Stromal cell of bone marrow (primary cell): ENCODE measurements around the gene FAM110C.
"Not testable (repeated sequence)": the region's sequence is repeated elsewhere in the genome, so short reads cannot be mapped to it uniquely, and the experiment has no call there.

Experiments
- DNase-seq: peaks from one replicate; pipeline ENCODE4 v3.0.0-alpha.2; 2012; ENCODE audit warnings: low read depth

Gene FAM110C

DNA sequence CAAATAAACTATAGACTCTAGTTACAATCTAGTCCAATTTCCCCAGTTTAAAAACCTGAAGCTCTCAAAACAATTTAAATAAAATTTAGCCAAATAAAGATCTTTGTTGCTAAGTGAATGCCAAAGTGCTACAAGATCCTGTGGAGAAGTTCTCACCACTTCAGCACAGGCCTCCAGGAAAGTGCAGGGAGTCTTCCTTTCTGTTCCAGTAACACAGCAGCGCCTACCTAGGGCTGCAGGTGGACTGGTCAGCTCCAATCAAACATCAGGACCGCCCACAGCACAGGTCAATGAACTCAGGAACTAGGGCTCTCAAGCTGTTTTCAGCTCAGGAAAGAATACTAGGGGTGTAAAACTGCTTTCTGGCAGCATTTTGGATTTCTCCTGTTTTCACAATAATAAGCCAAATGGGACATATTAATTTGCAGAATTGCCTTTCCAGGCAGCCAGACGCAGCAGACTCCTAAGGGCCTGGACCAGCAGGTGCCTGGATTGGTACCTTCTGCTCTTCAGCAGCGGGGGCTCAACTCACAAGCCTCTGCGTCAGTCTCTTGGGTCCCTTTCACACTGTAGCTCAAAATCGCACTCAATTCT, 1.5 kb downstream of the FAM110C start:
- no peak for DNase-seq

DNA sequence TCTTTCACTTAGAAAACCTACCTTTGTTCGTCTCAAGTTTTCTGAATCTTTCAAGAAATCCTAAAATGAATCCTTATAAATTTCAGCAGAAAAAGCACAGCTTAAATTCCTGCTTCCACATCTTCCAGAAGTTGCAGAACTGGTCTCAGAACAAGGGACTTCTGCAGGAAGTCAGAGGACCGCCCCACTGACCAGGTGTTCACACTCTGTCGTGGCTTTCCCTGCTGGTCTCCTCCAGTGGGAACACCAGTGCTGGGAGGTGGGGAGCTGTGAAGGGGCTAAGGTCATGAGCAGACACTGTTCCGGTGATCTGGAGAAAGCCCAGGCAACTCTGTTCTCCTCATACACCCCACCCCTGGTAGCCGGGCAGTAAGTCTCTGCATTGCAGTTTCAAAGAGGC, 3.5 kb downstream of the FAM110C start:
- no peak for DNase-seq

GRCh38 chr2:40465-40864, 5.8 kb downstream of the FAM110C start:
- DNase-seq = no peak

GRCh38 chr2:38155-38554, 8.2 kb downstream of the FAM110C start:
- DNase-seq = no peak

DNA sequence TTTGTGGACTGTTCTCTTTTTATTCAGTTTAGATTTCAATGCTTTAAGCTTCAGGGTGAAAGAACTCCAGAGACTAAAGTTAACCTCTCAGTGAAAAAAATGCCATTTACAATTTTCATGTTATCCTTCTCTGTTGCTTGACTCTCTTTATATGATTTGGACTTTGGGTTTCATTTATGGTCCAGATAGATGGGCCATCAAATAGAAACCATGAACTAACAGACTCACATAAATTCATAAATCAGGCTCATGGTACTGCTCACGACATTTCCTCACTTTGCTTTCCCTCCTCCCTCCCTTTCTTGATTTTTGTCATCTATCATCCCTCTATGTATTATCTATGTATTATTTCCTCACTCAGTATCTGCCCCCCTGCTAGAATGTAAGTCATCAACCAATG, 10.0 kb downstream of the FAM110C start:
- DNase-seq = no peak

- DNase-seq = no peak
These were observed 10.5 kb downstream of the FAM110C start for GRCh38 chr2:35852-36251.

GRCh38 chr2:33620-34019, 12.7 kb downstream of the FAM110C start:
- no peak for DNase-seq

DNA sequence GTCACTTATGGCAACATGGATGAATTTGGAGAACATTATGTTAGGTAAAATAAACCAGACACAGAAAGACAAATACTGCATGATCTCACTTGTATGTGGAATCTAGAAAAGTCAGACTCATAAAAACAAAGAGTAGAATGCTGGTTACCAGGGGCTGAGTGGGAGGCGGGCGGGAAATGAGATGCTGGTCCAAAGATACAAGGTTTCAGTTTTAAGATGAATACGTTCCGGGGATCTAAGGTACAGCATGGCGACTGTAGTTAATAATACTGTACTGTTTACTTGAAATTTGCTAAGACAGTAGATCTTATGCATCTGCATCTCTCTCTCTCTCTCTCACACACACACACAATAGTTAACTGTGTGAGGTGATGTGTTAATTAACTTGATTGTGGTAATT, 14.2 kb downstream of the FAM110C start:
- no peak for DNase-seq

- no peak for DNase-seq
These were observed 17.1 kb downstream of the FAM110C start for GRCh38 chr2:29253-29652.

DNA sequence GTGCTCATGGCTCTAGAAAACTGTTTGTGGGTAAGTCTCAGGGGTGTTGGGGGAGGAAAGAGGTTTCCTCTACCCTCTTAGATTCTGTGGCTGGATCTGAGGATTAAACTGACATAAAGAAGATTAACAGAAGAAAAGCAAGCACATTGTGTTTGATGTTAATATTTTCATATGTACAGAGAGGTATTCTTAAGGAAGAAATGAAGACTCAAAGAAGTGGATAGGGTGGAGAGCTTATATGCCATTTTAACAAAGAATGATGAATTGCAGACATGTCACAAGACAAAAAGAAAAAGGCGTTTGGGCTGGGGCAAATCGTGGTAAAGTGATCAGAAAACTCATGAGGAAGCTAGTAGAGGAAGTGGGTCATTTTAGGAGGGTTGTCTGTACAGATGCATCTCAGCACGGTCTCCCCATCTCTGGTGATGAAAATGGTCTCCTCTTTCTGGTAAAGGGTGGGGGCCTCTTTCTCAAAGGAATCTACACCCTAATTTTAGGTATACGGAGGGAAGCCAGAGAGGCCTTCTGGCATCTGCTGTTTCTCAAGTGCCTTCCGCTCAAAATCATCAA, 17.8 kb downstream of the FAM110C start:
- DNase-seq = no peak

DNA sequence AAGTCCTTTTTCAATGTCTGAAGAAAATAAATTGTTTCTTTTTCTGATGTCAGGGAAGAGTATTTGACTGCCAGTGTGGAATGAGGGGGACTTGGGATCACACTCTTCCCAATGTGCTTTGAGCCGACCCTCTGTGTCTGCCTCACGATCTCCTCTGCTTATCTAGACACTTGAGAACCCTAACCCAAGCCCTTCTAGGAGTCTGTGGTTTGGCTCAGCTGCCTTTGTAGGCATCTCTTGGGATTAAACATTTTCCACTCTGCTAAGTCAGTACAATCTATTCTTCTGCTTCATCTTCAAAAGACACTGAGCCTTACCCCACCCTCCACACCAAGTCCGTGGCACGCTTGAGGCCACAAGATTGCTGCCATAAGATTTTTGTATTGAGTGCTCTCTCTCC, 19.4 kb downstream of the FAM110C start:
- no peak for DNase-seq

DNA sequence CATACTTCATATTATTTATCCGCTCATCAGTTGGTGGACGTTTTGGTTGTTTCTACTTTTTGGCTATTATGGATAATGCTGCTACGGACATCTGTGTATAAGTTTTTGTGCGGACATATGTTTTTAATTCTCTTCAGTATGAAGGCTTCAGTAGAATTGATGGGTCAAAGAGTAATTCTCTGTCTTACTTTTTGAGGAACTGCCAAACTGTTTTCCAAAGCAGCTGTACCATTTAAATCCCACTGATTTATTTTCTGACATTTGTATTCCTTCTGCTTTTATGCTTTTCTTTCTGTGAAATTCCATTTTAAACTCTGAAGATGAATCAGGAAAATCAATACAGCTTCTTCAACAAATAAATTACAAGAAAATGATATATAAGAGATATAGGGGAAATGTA, 20.8 kb downstream of the FAM110C start:
- DNase-seq = no peak

DNA sequence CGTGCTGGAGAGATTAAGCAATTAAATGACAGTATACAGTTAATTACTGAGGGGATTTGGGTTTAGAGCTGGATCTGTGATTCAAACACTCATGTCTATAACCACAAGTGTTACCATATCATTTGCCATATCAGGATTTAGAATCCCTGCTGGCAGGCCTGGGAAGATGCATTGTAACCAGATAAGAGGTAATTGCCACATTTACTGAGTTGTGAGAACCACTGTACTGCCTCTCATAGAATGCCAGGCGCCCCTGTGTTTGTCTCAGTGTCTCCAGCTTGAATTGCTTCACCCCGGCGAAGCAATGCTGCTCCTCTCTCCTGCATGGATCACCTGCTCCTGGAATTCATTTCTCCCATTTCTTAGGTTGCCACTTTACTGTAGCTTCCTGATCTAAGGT, 21.7 kb downstream of the FAM110C start:
- DNase-seq = not testable (repeated sequence)

DNA sequence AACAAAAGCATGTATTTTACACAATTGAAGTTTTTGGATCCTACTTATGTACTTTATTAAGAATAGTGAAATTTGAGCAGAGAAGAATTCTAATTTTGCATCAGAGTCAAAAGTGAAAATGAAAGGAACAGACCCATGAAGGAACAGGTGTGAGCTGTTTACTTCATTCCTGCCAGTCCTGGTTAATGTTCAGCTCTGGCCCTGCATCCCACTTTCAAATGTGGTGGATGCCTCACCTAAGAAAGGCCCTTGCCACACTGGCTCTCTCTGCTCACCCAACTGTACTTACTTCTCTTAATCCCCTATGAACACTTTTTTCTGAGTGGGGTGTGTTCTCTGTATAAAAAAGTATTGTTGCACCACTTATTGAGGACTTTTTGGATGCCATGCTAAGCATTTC, 22.2 kb downstream of the FAM110C start:
- no peak for DNase-seq

DNA sequence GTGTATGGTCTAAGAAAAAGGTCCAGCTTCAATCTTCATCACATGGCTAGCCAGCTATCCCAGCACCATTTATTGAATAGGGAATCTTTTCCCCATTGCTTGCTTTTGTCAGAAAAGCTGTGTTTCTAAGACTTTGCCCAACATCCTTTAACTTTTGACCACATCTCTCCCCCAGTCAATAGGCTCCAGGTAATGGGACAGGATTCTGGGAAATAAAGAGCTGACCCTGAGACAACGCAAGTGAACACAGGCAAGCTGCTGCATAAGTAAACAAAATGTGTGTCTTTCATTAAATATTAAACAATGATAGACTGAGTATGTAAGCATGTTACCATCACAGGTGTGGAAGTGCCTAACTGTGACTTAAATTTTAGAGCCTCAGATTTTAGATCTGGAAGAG, 23.0 kb downstream of the FAM110C start:
- no peak for DNase-seq

GRCh38 chr2:22244-22643, 24.1 kb downstream of the FAM110C start:
- not testable (repeated sequence) for DNase-seq

DNA sequence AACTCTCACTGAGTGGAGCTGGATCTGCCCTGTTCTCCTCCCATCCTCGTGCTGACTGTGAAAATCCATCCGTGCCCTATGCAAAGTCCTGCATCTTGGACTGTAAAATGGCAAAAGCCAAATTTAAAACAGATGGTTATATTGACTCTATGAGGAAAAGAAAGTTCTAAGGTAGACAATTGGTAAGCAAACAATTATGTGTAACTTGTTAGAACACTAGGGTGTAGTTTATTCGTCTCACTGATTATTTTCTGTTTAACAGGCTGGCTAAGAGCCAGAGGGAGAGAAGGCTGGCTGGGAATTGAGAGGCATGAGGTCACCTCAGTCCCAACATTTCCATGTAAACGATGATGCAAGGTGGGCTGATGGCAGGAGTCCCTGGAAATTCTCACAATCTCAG, 26.0 kb downstream of the FAM110C start:
- DNase-seq = not testable (repeated sequence)

- no peak for DNase-seq
These were observed 26.8 kb downstream of the FAM110C start for GRCh38 chr2:19505-19904.

DNA sequence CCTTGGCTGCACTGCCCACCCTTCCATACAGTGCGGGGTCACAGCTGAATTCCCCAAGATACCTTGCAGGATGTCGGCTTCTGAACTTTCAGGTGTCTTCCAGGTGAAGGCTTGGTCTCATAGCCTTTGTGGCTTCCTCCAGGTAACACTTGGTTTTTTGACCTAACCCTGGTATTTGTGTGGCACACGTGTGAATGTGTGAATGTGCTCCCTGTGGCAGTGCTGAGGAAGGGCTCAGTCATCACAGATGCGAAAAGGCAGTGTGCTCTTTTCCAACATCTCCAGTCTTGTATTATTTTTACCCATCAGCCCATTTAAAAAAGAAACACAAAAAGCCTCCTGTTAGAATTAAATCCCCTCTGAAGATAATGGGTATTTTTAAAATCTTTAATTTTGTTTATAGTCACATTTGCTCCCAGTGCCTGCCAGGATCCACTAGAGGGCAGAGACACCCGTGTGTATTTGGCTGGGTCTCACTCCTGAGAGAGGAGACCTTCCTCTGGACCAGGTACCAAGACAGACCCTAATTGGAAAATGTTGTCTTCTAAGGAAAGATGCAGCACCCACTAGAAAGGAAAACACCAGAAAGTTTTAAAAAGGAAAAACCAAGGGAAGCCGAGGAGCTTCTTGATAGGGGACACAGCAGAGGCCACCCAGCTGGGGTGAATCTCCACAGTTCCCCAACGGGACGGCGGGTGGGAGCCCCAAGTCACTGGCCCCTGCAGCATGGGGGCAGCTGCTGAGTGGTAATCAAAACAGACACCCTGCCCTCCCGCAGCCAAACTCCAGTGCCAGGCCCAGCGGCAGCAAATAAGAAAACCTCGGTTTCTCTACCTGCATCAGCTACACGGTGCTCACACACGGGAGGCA, 27.7 kb downstream of the FAM110C start:
- no peak for DNase-seq

DNA sequence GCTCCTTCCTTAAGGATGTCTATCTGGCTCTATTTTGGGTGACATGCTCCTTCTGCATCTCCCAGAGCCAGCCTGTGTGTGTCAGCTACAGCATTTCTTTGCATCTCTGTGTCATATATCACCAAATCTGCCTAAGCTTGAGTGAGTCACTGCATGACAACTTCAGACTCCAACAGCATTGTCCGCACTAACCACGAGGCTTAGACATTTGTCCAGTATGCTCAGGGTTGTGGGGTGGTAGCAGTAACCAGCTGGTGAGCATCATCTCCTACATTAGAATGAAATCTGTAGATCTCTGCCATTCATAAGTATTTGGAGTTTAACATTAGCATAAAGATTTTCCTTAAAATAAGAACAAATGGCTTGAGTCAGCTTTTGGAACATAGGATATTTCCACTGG, 30.4 kb downstream of the FAM110C start:
- not testable (repeated sequence) for DNase-seq

GRCh38 chr2:11248-11941, 34.9 kb downstream of the FAM110C start:
- DNase-seq = no peak

DNA sequence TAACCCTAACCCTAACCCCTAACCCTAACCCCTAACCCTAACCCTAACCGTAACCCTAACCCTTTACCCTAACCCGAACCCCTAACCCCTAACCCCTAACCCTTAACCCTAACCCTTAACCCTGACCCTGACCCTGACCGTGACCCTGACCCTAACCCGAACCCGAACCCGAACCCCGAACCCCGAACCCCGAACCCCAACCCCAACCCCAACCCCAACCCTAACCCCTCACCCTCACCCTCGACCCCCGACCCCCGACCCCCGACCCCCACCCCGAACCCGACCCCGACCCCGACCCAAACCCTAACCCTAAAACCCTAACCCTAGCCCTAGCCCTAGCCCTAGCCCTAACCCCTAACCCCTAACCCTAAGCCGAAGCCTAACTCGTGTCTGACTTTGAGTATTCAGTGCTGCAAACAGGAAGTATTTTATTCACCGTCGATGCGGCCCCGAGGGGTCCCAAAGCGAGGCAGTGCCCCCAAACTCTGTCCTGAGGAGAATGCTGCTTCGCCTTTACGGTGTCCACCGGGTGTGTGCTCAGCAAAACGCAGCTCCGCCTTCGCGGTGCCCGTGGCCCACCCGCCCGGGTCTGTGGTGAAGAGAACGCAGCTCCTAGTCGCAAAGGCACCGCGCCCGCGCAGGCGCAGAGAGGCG, 36.0 kb downstream of the FAM110C start:
- DNase-seq = no peak
